Neuron (in vitro differentiated cells): ENCODE results near the gene RNASET2.

Source experiments
- H2AFZ ChIP-seq: one replicate; pipeline ENCODE4 v1.6.1; 2013; ENCODE audit warnings: low read depth, mild to moderate bottlenecking, inconsistent platforms, low read length, moderate library complexity
- H3K27me3 ChIP-seq: one replicate; pipeline ENCODE4 v1.6.1; 2013; ENCODE audit warnings: low read length; ENCODE audit not compliant: insufficient read depth
- H3K36me3 ChIP-seq: one replicate; pipeline ENCODE4 v1.6.1; 2013; ENCODE audit warnings: low read length; ENCODE audit not compliant: insufficient read depth
- H3K4me1 ChIP-seq: one replicate; pipeline ENCODE4 v1.6.1; 2013; ENCODE audit warnings: low read length; ENCODE audit not compliant: insufficient read depth
- H3K4me3 ChIP-seq: 2 replicates; pipeline ENCODE4 v1.5.1; 2013; ENCODE audit warnings: mild to moderate bottlenecking, low read length, moderate library complexity
- H3K9me3 ChIP-seq: one replicate; pipeline ENCODE4 v1.6.1; 2013; ENCODE audit warnings: low read length

RNASET2 gene

DNA sequence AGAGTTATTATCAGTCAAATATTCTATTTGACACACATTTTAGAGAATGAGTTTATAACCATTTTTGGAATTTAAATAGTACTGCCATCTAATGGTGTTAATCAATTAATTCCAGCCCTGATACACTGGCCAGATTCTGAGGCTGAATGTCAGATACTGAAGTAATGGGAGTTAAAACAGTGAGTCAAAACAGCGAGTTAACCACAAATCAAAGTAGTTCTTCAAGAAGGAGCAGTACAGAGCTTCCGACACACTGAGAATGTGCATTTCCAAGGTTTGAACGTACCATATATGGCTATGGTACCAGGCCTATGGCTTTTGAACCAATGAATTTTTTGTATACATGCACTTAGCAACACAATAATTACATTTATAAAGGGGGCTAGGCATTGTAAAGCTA, 31.6 kb upstream of the RNASET2 start:
- Histone ChIP-seq H3K4me1 (peaks cover 5% of the 10 kb centered on the region), H3K36me3 (no peaks in the 10 kb centered on the region), H3K4me3 (no peak overlapping the region), H2AFZ (no peak overlapping the region), H3K27me3 (no peaks in the 10 kb centered on the region), H3K9me3 (peaks cover 9% of the 10 kb centered on the region)

DNA sequence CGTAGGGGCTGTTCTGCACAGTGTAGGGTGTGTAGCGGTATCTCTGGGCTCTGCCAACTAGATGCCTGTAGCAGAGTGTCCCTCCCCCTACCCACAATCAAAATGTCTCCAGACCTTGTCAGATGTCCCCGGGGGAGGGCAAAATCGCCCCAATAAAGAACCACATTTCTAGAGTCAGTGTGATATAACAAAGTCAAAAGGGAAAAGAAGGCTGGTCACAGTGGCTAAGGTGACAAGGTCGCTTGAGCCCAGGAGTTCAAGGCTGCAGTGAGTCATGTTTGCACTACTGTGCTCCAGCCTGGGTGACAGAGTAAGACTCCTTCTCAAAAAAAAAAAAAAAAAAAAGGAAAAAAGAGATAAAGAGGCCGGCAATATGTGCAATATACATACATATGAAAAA, 31.1 kb upstream of the RNASET2 start:
- H2AFZ ChIP-seq = no peak overlapping the region
- H3K9me3 ChIP-seq = peaks cover 9% of the 10 kb centered on the region
- no peaks in the 10 kb centered on the region for H3K27me3 ChIP-seq
- no peak overlapping the region for H3K4me3 ChIP-seq
- H3K4me1 ChIP-seq = peaks cover 5% of the 10 kb centered on the region
- H3K36me3 ChIP-seq = peaks cover 2% of the 10 kb centered on the region

- H3K9me3 ChIP-seq = peaks cover 11% of the 10 kb centered on the region
- no peaks in the 10 kb centered on the region for H3K4me1 ChIP-seq
- peaks cover 10% of the 10 kb centered on the region for H3K36me3 ChIP-seq
- H3K27me3 ChIP-seq = no peaks in the 10 kb centered on the region
- H2AFZ ChIP-seq = no peak overlapping the region
- no peak overlapping the region for H3K4me3 ChIP-seq
These were observed 24.4 kb upstream of the RNASET2 start for GRCh38 chr6:166980738-166981137.

DNA sequence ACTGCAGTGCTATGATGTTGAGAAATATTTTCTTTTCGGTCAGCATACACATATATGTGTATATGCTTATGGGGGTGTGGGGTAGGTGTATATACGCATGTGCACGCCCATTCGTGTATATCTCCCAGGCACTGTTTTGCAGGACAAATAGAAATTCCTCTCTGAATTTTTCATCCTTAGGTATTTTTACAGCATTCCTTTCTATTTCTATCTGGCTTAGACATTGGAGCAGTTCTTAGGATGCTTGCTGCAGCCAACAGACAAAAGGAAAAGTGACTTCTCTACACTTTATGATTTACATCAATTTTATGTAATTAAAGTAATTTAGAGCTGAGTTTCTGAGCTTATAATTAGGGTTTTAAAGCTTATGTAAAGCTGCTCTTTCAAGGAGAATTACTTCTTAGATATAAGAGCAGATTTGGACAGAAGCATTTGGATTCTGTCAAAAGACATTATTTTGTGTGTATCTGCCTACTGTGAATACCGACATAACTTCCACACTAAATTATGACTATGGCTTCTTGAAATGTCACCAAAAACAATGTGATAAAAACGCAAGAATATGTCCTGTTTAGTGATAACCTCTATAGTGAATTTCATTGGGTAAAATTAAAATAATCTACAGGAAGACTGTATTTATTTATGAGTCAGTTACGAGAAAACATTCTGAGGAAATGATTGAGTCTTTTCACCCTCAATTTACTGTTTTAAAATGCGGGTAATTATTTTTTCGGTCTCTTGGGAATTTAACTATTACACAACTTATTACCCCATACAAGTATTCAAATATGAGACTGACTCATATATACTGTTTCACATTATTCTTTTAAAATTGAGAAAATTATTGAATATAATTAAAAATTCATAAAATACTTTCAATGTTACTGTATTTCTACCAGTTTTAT, 21.5 kb upstream of the RNASET2 start:
- Histone ChIP-seq H3K9me3 (peaks cover 6% of the 10 kb centered on the region), H3K4me3 (no peak overlapping the region), H3K4me1 (no peaks in the 10 kb centered on the region), H3K36me3 (peaks cover 9% of the 10 kb centered on the region), H3K27me3 (no peaks in the 10 kb centered on the region), H2AFZ (no peak overlapping the region)

DNA sequence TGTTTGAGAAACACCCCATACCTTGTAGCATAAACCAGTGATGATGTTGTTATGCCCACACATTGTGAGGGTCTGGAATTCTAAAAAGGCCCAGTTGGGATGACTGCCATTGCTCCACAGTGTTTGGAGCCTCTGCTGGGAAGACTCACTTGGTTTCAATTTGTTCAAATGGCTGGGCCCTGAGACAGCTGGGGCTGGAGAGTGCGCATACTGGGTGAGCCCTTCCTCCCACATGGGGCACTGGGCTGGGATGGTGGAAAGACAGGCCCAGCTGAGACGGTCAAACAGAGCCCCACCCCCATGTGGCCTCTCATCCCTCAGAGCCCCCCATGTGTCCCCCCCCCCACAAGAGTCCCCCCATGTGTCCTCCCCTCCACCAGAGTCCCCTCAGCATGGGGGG, 20.3 kb upstream of the RNASET2 start:
- Histone ChIP-seq H3K4me3 (no peak overlapping the region), H3K9me3 (peaks cover 6% of the 10 kb centered on the region), H3K36me3 (peaks cover 8% of the 10 kb centered on the region), H3K4me1 (no peaks in the 10 kb centered on the region), H3K27me3 (no peaks in the 10 kb centered on the region), H2AFZ (no peak overlapping the region)

DNA sequence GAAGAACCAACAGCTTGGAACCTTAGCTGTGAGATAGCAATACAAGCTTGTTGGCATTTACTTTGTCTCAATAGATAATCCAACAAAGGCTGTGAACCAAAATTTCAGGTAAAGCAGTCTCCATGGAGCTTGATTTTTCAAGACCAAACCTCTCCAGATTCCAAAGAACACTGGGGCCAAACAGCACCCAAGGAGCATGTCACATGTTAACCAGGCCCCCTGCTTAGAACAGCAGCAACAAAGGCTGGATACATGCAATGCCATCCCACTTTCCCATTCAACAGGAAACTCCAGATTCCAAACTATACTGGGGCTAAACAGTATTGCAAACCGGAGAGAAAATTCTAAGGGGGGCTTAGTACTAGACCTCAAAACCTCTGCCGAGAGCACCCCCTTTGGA, 15.8 kb upstream of the RNASET2 start:
- H3K27me3 ChIP-seq = no peaks in the 10 kb centered on the region
- H3K36me3 ChIP-seq = no peaks in the 10 kb centered on the region

GRCh38 chr6:166971271-166971670, 14.9 kb upstream of the RNASET2 start:
- Histone ChIP-seq H3K4me3 (no peak overlapping the region), H3K4me1 (no peaks in the 10 kb centered on the region), H3K9me3 (peaks cover 5% of the 10 kb centered on the region), H3K27me3 (no peaks in the 10 kb centered on the region), H3K36me3 (no peaks in the 10 kb centered on the region), H2AFZ (no peak overlapping the region)

More for the DNA sequence above, 15.8 kb upstream of the RNASET2 start:
- no peak overlapping the region for H3K4me3 ChIP-seq
- H3K4me1 ChIP-seq = no peaks in the 10 kb centered on the region
- peaks cover 8% of the 10 kb centered on the region for H3K9me3 ChIP-seq
- H2AFZ ChIP-seq = no peak overlapping the region

DNA sequence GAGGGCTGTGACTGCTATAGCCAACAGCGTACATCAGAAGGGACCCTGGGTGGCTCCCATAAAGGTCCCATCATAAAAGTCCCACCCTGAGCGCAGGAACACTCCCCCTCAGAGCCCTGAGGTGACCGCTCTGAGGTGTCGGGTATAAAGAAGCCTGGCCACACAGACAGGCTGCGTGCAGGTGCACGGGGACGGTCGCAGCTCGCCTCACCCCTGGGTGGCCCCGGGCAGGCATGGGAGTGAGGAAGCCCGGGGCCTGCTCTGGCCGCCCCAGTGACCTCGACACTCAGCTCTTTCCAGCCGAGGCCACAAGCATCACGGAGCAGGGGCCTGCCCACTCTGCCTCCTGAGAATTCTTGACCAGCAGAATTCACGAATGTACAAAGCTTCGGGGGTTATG, 14.4 kb upstream of the RNASET2 start:
- Histone ChIP-seq H3K36me3 (no peaks in the 10 kb centered on the region), H3K27me3 (no peaks in the 10 kb centered on the region), H2AFZ (no peak overlapping the region), H3K9me3 (peaks cover 2% of the 10 kb centered on the region), H3K4me3 (no peak overlapping the region), H3K4me1 (no peaks in the 10 kb centered on the region)

- Histone ChIP-seq H3K9me3 (peaks cover 2% of the 10 kb centered on the region), H3K4me3 (no peak overlapping the region), H2AFZ (no peak overlapping the region), H3K4me1 (no peaks in the 10 kb centered on the region), H3K27me3 (no peaks in the 10 kb centered on the region), H3K36me3 (no peaks in the 10 kb centered on the region)
These were observed 13.7 kb upstream of the RNASET2 start for GRCh38 chr6:166970091-166970490.

GRCh38 chr6:166969390-166970002, 13.1 kb upstream of the RNASET2 start:
- no peak overlapping the region for H2AFZ ChIP-seq

DNA sequence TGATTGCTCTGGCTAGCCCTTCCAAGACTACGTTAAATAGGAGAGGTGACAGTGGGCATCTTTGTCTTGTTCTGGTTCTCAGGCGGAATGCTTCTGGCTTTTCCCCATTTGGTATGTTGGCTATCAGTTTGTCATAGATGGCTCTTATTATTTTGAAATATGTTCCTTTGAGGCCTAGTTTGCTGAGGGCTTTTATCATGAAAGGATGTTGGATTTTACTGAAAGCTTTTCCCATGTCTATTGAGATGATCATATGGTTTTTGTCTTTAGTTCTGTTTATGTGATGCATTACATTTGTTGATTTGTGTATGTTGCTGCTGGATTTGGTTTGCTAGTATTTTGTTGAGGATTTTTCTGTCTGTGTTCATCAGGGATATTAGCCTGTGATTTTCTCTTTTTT, 9.9 kb upstream of the RNASET2 start:
- Histone ChIP-seq H2AFZ (no peak overlapping the region), H3K9me3 (peaks cover 2% of the 10 kb centered on the region), H3K4me3 (no peak overlapping the region), H3K4me1 (no peaks in the 10 kb centered on the region), H3K36me3 (no peaks in the 10 kb centered on the region), H3K27me3 (no peaks in the 10 kb centered on the region)

More at GRCh38 chr6:166969390-166970002, 13.1 kb upstream of the RNASET2 start:
- Histone ChIP-seq H3K27me3 (no peaks in the 10 kb centered on the region), H3K36me3 (no peaks in the 10 kb centered on the region), H3K4me1 (no peaks in the 10 kb centered on the region), H3K9me3 (peaks cover 2% of the 10 kb centered on the region), H3K4me3 (no peak overlapping the region)

DNA sequence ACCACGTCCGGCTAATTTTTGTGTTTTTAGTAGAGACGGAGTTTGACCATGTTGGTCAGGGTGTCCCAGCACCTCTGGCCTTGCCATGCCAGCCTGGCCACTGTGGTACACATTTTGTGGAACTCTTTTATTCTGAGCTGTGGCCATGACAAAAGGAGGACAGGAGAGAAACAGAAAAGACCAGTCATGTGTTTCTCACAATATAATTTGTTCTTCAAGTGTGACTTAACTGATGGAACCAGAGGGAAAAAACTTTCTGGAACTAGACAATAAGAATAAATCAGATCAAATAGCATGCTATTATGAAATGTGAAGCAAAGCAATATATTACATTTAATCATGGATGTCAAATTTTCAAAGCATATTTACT, 4.2 kb upstream of the RNASET2 start:
- Histone ChIP-seq H3K9me3 (no peaks in the 10 kb centered on the region), H3K36me3 (no peaks in the 10 kb centered on the region), H3K27me3 (no peaks in the 10 kb centered on the region), H2AFZ (no peak overlapping the region), H3K4me1 (peaks cover 2% of the 10 kb centered on the region), H3K4me3 (no peak overlapping the region)

GRCh38 chr6:166959911-166960608, 3.7 kb upstream of the RNASET2 start:
- Histone ChIP-seq H3K36me3 (no peaks in the 10 kb centered on the region), H3K9me3 (no peaks in the 10 kb centered on the region), H3K4me3 (no peak overlapping the region), H3K27me3 (no peaks in the 10 kb centered on the region), H2AFZ (no peak overlapping the region), H3K4me1 (peaks cover 7% of the 10 kb centered on the region)
